K562 treated with DMSO at 1 percent for 12 hours (cell line): ENCODE results near the gene KBTBD8. TPM values are rescaled to one million over a fixed set of nuclear protein-coding genes. Genes with fewer than 3 reads are reported as not detected.

Experiments
- total RNA-seq: library from RNA; unstranded; fragments of 300-600 nt; gene quantifications from 2 replicates; pipeline ENCODE4 v1.2.3, GENCODE V29; 2022; ENCODE audit not compliant: insufficient read depth

Gene KBTBD8
- total RNA-seq, result 1.2 and 2.9 TPM in 2 replicates

GRCh38 chr3:66998113-66998903 is at the start of gene KBTBD8:
TSS of gene KBTBD8 (plus strand) at chr3:66998307. CDS start at chr3:66998356, 49 bp downstream.

